Fibroblast of pulmonary artery (primary cell): ENCODE results near the gene ZNF423.

Experiments
- DNase-seq: peaks from one replicate; pipeline ENCODE4 v3.0.0-alpha.2; 2010; ENCODE audit warnings: low read depth
- H3K4me3 ChIP-seq: replicated peaks from 2 replicates; pipeline ENCODE4 v1.5.1; 2011; ENCODE audit warnings: low read depth, mild to moderate bottlenecking, control low read depth, low read length, moderate library complexity
- TF ChIP-seq, protein P1 (sequence below): IDR thresholded peaks from 2 replicates; pipeline ENCODE4 v1.5.1; 2011; ENCODE audit warnings: mild to moderate bottlenecking, control low read depth, low read length, inconsistent platforms; ENCODE audit errors: missing control alignments

The ZNF423 gene

DNA sequence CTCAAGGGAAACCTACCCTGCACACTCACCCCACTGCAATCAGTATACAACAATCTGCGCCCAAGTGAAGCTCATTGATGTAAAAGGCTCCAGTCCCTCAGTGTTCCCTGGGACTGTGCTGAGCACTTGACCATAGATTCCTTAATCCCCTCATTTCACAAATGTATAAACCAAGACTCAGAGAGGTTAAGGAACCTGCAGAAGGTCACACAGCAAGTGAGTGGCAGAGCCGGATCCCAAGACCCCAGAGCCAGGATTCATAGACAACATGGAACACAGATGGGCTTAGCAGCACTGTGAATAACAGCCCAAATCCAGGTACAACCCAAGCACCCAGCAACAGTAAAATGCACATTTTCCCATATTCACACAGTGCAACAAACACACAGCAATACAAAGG, 256.6 kb downstream of the ZNF423 start:
- no peak overlapping the region for H3K4me3 ChIP-seq
- TF ChIP-seq, protein P1, sequence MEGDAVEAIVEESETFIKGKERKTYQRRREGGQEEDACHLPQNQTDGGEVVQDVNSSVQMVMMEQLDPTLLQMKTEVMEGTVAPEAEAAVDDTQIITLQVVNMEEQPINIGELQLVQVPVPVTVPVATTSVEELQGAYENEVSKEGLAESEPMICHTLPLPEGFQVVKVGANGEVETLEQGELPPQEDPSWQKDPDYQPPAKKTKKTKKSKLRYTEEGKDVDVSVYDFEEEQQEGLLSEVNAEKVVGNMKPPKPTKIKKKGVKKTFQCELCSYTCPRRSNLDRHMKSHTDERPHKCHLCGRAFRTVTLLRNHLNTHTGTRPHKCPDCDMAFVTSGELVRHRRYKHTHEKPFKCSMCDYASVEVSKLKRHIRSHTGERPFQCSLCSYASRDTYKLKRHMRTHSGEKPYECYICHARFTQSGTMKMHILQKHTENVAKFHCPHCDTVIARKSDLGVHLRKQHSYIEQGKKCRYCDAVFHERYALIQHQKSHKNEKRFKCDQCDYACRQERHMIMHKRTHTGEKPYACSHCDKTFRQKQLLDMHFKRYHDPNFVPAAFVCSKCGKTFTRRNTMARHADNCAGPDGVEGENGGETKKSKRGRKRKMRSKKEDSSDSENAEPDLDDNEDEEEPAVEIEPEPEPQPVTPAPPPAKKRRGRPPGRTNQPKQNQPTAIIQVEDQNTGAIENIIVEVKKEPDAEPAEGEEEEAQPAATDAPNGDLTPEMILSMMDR, result no peak
- no peak for DNase-seq

DNA sequence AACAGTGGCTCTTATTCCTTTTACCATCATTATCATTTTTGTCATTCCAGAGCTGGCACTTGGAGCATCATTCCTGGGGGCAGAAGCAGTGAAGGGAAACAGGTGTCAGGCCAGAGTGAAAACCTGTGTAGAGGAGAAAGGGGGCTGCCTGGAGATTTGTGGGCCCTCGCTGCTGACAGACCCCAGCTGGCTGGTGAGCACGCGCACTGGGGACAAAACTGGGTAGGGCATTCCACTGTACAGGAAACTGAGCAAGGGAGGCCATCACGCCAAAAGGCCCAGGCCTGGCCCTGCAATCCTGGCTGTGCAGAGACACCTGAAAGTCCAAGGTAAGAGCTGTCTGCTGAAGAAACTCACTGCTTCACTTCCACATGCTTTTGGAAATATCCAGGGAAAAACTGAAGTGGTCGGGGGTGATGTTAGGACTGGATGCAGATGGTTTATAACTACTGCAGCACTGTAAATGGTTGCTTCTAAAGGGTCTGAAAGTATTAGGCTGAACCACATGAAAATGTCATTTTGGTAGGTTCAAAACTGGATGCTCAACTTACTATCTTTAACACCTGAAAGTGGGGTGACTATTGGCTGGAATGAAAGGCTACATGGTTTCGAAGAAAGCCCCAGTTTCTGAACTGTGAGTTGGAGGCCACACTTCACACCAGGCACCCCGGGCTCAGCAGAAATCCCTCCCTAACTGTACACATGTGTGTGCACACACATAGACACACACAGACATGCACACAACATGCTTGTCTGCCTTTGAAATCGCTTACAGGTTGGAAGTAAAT, 257.3 kb downstream of the ZNF423 start:
- H3K4me3 ChIP-seq, result no peak overlapping the region
- TF ChIP-seq, protein P1, result no peak
- no peak for DNase-seq

DNA sequence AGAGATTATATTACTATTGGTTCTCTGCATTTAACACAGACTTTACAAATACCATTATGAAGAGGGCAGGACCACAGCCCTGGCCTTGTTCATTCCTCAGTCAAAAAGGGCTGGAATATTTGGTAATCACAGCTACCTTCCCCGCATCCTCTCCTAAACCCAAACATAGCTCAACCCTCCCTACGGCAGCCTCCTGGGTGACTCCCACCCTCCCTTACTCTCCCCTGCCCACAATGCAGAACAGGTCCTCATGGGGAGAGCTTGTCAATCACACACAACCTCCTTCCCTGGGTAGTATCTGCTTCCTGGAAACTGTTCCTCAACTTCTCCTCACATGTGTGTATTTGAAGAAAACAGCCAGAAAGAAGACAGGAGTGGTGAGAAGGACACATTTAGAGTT, 258.1 kb downstream of the ZNF423 start:
- TF ChIP-seq, protein P1, result no peak
- DNase-seq, result no peak
- no peak overlapping the region for H3K4me3 ChIP-seq

DNA sequence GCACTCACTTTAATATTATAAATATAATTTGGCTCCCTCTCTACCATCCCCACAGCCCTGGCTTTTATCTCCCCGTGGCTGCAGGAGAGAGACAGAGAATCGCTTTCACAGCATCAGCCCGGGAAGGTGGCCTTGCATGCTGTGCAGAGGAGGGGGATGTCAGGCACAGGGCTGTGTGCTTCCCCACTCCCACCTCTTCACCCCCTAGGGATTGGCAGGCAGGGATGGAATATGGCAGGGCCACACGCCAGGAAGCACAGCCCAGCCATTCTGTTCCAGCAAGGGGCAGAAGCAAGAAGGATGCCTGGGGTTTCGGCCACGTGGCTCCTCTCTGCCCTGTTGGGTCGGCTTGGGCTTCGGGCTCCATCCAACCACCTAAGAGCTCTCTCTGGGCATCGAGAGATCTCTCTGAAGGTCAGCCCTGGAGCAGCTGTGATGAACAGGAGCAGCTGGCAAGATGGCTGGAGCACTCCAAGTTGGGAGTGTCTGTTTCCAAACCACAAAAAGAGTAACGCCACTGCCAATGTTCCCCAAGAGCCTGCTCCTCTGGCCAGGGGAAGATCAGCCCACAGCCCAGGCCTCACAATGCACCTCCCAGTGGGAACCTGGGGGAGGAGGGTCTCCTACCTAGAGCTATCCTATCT, 259.1 kb downstream of the ZNF423 start:
- no peak overlapping the region for H3K4me3 ChIP-seq
- TF ChIP-seq, protein P1, result no peak
- no peak for DNase-seq

DNA sequence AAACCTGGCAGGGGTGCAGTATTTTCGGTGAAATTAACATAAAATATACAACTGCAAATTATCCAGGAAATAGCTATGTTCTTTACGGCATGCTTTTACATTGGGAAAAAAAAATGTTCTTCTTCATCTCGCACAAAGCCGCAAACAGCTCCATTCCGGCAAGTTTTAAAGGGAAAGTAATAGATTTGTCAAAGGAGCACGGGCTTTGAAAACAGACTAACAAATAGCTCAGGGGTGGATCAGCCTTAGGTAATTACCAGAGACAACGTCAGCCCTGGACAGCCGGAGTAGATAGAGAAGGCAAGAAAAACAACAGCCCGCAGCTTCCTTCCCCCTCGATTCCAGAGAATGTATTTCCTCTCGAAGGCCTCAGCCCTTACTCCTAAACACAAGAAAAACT, 259.8 kb downstream of the ZNF423 start:
- TF ChIP-seq, protein P1, result no peak
- H3K4me3 ChIP-seq, result peak overlapping the region; percentile 2
- DNase-seq, result peak; percentile 59

DNA sequence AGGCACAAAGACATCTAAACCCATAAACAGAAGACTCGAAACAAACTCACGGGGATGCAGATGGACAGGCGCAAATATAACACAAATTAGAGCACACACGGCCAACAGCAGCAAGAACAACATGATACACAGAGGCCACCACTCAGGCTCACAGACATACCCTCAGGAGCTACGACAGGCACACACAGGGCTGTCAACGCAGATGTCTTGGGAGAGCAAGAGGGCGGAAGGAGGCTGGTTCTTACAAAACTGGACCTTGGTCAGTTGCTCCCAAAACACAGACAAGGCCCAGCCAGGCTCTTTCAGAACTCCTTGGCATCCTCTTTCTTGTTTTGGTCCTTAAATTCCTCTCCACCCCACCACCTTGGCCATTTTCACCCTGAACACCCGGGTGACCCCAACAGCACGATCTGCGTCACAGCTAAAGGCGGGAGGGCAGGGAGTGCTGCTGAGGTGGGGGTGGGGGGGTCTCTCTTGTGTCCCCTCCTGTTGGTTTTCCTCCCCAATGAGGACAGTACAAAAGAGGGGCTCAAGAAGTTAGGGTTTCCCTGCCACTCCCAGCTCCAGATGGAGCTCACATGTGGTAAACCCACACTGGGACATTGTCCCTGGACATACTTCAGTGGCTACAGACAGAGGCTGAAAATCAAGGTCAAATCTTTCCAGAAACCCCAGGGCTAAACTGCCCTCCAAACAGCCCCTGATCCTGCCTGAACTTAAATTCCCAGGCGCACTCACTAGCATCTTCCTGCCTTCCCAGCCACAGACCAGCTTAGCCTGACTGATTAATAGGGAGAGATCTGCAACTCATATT, 261.0 kb downstream of the ZNF423 start:
- no peak for DNase-seq
- TF ChIP-seq, protein P1, result no peak
- no peak overlapping the region for H3K4me3 ChIP-seq
